Activated CD4-positive, alpha-beta memory T cell treated with anti-CD3 and anti-CD28 coated beads, Interleukin-2, amount 10 ng/mL, durations not matched to agents 7 days and 5 days (primary cell): Measurements from ENCODE around the gene ADCY5. TPM values are rescaled to one million over a fixed set of nuclear protein-coding genes. Genes with fewer than 3 reads are reported as not detected.

ENCODE experiments used
- CTCF ChIA-PET: fragments of 350-600 bp; sonication (Branson Sonifier 250); formaldehyde crosslinking; loops from one replicate; lab custom pipeline; 2021; ENCODE audit warnings: antibody characterized with exemption, inconsistent platforms; lab: Charles Lee
- POLR2A ChIA-PET: fragments of 350-600 bp; sonication (Branson Sonifier 250); formaldehyde crosslinking; loops from one replicate; lab custom pipeline; 2021; ENCODE audit warnings: antibody characterized with exemption; lab: Charles Lee
- DNase-seq: peaks from one replicate; pipeline ENCODE4 v3.0.0-alpha.2; 2020
- H3K27ac Mint-ChIP-seq: one replicate; pipeline ENCODE4 v1.8.0; 2021; ENCODE audit warnings: mild to moderate bottlenecking, mixed read lengths
- H3K27me3 Mint-ChIP-seq: one replicate; pipeline ENCODE4 v1.8.0; 2021; ENCODE audit warnings: mixed read lengths
- H3K36me3 Mint-ChIP-seq: one replicate; pipeline ENCODE4 v1.8.0; 2021; ENCODE audit warnings: low read depth, mixed read lengths
- H3K4me1 Mint-ChIP-seq: one replicate; pipeline ENCODE4 v1.8.0; 2021; ENCODE audit warnings: mixed read lengths
- H3K4me3 Mint-ChIP-seq: one replicate; pipeline ENCODE4 v1.8.0; 2021; ENCODE audit warnings: mild to moderate bottlenecking, mixed read lengths
- H3K9me3 Mint-ChIP-seq: one replicate; pipeline ENCODE4 v1.8.0; 2021; ENCODE audit warnings: mixed read lengths
- total RNA-seq, 2 experiments: library from RNA; stranded (reverse); gene quantifications; one replicate each; pipeline ENCODE4 v1.2.3, GENCODE V29; 2021

Gene ADCY5
- total RNA-seq, 2 experiments from 2014 or later: not detected

DNA sequence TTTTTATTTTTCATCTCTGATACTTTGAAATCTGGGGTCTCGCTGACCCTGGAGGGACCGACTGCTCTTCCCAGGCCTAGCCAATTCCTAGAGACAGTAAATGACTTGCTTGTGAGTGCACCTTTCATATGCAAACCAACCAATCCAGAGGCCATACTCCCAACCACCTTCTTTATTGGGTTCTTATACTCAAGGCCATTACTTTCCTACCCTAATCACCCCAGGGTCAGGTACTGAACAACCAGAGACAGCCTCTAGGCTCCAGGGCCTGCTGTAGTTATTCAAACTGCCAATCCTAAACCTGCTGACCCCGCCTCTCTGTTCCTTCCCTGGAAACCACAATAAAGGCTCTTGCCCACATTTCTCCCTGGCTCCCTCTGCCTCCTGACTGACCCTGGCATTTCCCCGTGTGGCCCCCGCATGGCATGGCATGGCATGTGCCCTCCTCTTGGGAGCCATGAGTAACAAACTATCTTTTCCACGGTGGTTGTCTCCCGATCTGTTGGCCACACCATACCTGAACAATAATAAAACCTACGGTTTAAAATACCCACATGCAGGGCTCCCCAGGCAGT lies 42.9 kb downstream of the ADCY5 start:
- Mint-ChIP-seq H3K27me3 (peaks cover 2% of the 10 kb centered on the region), H3K9me3 (no peaks in the 10 kb centered on the region), H3K36me3 (no peaks in the 10 kb centered on the region), H3K27ac (no peak overlapping the region), H3K4me1 (no peaks in the 10 kb centered on the region), H3K4me3 (no peak overlapping the region)
- CTCF ChIA-PET: no interaction called here
- POLR2A ChIA-PET: no interaction called here
- DNase-seq: no peak

DNA sequence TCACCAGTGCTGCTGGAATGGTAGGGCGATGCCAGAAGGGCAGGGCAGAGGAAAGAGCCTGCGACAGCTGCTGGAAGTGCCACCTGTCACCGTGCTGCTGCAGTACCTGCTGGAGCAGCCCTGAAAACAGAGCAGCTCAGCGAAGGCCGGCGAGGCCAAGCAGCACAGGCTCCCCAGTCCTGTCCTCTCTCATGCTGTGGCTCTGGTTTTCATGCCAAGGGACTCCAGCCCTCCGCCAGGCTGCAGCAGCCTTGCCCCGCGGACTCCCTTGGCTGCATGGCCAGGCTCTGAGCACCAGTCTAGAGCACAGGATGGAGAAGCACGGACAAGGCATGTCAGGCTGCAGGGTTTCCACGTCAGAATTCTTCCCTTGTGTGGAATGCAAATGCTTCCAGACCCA lies 43.9 kb downstream of the ADCY5 start:
- H3K4me3 Mint-ChIP-seq: no peak overlapping the region
- ChIA-PET CTCF (no interaction called here), POLR2A (no interaction called here)
- H3K9me3 Mint-ChIP-seq: no peaks in the 10 kb centered on the region
- no peaks in the 10 kb centered on the region for H3K36me3 Mint-ChIP-seq
- no peaks in the 10 kb centered on the region for H3K4me1 Mint-ChIP-seq
- no peak for DNase-seq
- peaks cover 3% of the 10 kb centered on the region for H3K27me3 Mint-ChIP-seq
- no peak overlapping the region for H3K27ac Mint-ChIP-seq

DNA sequence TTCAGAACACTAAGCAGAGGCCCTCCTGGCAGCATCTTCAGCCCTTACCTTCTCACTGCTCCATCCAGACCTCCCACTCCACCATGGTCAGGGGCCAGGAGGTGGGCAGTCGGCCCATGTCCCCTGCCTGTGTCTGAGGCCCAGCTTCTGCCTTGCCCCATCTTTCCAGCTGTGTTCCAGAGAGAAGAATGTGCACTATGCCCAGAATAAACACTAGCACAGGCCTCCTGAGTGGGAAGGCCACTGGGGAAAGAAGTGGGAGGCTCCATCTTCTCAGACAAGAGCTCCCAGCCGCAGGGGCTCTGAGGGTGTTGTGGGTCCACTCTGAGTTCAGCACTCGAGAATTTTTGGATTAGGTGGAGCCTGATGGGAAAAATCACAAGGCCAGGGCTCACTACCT lies 44.5 kb downstream of the ADCY5 start:
- Mint-ChIP-seq H3K4me3 (no peak overlapping the region), H3K36me3 (no peaks in the 10 kb centered on the region), H3K4me1 (no peaks in the 10 kb centered on the region), H3K9me3 (no peaks in the 10 kb centered on the region), H3K27ac (no peak overlapping the region), H3K27me3 (peaks cover 9% of the 10 kb centered on the region)
- POLR2A ChIA-PET: no interaction called here
- CTCF ChIA-PET: no interaction called here
- DNase-seq: no peak

DNA sequence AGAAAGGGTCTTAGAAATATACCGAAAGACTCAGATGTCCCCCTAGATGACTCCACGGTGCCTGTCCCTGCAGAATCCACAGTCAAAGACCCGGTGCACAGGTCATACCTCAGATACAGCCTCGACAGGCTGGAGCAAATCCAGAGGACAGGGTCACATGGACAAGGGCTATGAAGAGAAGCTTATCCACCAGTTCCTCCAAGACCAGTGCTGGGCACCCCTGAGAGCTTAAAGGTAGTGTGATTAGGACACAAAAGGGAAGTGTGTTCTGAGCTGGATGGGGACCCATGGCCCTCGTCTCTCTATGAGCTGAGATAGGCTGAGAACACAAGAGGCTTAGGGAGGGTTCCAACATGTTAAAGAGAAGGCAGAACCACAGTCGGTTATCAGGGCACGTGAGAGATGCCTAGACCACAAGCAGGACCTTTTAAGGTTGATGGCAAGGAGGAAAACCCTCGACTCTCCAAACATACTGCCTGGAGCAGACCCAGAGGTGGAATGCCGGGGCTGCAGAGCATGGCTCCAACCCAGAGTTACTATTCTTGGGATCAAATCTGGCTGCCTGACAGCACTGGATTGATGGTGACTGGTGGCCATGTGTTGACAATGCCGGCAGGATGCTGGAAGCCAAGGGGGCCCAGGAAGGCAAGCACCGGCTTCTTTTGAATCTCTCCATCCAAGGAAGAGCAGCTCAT lies 46.9 kb downstream of the ADCY5 start:
- H3K4me1 Mint-ChIP-seq: no peaks in the 10 kb centered on the region
- no peak overlapping the region for H3K4me3 Mint-ChIP-seq
- H3K36me3 Mint-ChIP-seq: no peaks in the 10 kb centered on the region
- H3K27ac Mint-ChIP-seq: no peak overlapping the region
- H3K27me3 Mint-ChIP-seq: peaks cover 15% of the 10 kb centered on the region
- no peaks in the 10 kb centered on the region for H3K9me3 Mint-ChIP-seq
- POLR2A ChIA-PET: no interaction called here
- no peak for DNase-seq
- CTCF ChIA-PET: no interaction called here

DNA sequence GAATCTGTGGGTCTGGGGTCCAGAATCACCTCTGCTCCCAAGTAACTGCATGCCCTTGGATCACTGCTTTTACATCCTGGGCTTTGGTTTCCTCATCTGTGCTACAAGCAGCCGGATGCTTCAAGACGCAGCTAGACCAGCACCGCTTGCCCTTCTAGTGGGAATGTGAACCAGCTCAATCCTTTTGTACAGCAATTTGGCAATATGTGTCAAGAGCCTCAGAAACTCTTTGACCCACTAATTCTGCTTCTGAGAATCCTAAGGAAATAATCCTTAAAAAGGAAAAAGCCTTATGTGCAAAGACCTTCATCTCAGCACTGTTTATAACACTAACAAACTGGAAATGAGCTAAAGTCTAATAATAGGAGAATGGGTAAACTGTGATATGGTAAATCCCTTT lies 48.7 kb downstream of the ADCY5 start:
- POLR2A ChIA-PET: interaction anchor here (1.4 kb wide), 1 partner anchor 11 kb away, joined by 4 read pairs; no protein-coding TSS in a partner anchor
- Mint-ChIP-seq H3K4me1 (no peaks in the 10 kb centered on the region), H3K27me3 (peaks cover 15% of the 10 kb centered on the region), H3K36me3 (no peaks in the 10 kb centered on the region), H3K9me3 (no peaks in the 10 kb centered on the region), H3K27ac (no peak overlapping the region), H3K4me3 (no peak overlapping the region)
- DNase-seq: no peak
- CTCF ChIA-PET: no interaction called here

DNA sequence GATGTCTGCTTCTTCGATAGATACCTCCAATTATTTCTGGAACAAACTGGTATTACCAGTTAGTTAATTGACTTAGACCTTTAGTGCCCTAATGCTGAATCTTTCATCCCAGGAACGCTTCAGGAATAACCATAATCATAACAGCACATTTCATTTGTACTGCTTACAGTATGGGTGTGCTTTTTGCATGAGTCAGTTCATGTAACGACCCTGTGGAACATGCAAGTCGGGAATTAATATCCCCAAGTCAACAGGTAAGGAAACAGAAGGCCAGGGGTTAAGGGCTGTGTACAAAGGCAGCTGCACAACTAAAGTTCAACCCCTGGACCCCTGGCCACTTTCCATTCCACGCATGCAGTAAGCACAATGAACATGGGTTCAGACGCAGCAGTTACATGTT lies 49.2 kb downstream of the ADCY5 start:
- H3K27ac Mint-ChIP-seq: no peak overlapping the region
- H3K9me3 Mint-ChIP-seq: no peaks in the 10 kb centered on the region
- no peak overlapping the region for H3K4me3 Mint-ChIP-seq
- POLR2A ChIA-PET: interaction anchor here (1.4 kb wide), 1 partner anchor 11 kb away, joined by 4 read pairs; no protein-coding TSS in a partner anchor
- CTCF ChIA-PET: interaction anchor here (0.6 kb wide), 1 partner anchor 39 kb away, joined by 3 read pairs; no protein-coding TSS in a partner anchor
- no peaks in the 10 kb centered on the region for H3K36me3 Mint-ChIP-seq
- DNase-seq: no peak
- H3K4me1 Mint-ChIP-seq: no peaks in the 10 kb centered on the region
- peaks cover 15% of the 10 kb centered on the region for H3K27me3 Mint-ChIP-seq

DNA sequence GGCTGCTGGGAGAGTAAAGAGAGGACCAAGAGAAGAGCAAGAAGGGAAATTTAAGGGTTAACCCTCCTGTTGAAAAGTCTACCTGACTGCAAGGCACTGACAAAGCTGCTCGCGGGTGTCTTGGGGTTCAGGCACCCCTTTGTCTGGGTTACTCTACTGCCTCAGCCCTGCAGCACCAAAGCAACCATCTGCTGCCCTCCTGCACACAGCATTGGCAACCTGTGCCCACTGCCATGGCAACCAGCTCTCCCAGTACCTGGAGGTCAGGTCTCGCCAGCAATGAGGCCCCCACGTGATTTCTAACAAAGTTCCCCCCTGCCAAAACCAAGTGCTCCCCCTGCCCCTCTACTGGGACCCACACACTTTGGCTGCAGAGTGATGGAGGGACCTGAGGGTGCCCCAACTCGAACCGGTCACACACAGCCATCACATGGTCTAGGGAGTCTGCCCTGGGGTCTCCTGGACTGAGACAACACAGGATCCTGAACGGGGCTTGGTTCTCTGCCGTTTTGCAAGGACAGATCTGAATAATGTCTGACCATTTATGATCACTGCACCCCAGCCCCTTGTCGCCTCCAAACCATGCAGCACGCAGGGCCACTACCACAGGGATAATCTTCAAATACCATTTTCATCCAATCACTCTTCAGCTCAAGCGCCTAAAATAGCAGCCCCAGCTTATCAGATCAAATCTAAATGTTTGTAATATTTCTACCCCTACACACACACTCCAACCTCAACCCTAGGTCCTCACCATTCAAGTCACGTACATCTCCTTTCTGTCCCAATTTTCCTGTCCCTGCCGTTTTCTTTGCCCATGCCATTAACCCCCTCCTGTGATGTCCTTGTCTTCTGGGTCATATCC lies 50.7 kb downstream of the ADCY5 start:
- peaks cover 18% of the 10 kb centered on the region for H3K27me3 Mint-ChIP-seq
- DNase-seq: no peak
- POLR2A ChIA-PET: no interaction called here
- H3K9me3 Mint-ChIP-seq: no peaks in the 10 kb centered on the region
- H3K27ac Mint-ChIP-seq: no peak overlapping the region
- no peaks in the 10 kb centered on the region for H3K4me1 Mint-ChIP-seq
- CTCF ChIA-PET: no interaction called here
- no peak overlapping the region for H3K4me3 Mint-ChIP-seq
- H3K36me3 Mint-ChIP-seq: no peaks in the 10 kb centered on the region

DNA sequence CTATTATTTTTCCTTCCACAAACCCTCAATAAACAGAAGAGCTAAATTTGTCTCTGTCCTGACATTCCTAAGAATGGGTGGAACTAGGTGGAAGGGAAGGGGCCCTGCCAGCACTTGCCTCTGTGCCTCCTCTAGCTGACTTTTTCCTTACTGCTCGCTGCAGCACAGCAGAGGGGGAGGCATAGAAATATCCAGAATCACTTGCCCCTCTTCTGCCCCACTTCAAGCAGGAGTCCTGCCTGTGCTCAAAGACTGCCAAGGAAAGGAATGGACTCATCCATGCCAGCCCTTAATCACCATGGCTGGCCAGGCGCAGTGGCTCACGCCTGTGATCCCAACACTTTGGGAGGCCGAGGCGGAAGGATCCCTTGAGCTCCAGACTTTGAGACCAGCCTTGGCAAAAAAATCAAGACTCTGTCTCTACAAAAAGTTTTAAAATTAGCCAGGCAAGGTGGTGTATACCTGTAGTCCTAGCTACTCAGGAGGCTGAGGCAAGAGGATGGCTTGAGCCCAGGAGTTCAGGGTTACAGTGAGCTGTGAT lies 51.8 kb downstream of the ADCY5 start:
- Mint-ChIP-seq H3K27ac (no peak overlapping the region), H3K9me3 (no peaks in the 10 kb centered on the region), H3K4me3 (no peak overlapping the region), H3K27me3 (peaks cover 18% of the 10 kb centered on the region), H3K36me3 (no peaks in the 10 kb centered on the region), H3K4me1 (no peaks in the 10 kb centered on the region)
- POLR2A ChIA-PET: no interaction called here
- DNase-seq: no peak
- CTCF ChIA-PET: no interaction called here

DNA sequence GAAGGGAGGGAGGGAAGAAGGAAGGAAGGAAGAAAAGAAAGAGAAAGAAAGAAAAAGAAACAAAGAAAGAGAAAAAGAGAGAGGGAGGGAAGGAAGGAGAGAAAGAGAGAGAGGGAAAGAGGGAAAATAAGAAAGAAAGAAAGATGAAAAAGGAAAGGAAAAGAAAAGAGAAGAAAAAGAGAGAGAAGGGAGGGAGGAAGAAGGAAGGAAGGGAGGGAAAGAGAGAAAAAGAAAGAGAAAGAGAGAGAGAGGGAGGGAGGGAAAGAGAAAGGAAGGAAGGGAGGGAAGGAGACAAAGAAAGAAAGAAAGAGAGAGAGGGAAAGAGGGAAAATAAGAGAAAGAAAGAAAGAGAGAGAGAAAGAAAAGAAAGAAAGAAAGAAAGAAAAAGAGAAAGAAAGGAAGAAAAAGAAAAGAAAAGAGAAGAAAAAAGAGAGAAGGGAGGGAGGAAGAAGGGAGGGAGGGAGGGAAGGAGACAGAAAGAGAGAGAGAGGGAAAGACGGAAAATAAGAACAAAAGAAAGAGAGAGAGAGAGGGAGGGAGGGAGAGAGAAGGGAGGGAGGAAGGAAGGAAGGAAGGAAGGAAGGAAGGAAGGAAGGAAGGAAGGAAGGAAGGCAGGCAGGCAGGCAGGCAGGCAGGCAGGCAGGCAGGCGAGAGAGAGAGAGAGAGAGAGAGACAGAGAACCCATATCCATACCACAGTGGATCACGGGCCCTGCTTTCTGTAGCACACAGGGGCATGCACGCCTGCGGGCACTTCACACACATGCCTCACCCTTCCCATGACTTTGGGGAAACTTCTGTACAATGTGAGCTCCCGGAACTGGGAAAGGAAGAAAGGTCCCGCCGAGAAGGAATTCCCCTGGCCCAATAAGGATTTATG lies 52.5 kb downstream of the ADCY5 start:
- DNase-seq: no peak
- ChIA-PET CTCF (no interaction called here), POLR2A (no interaction called here)
- no peaks in the 10 kb centered on the region for H3K4me1 Mint-ChIP-seq
- H3K27ac Mint-ChIP-seq: no peak overlapping the region
- H3K27me3 Mint-ChIP-seq: peaks cover 18% of the 10 kb centered on the region
- H3K4me3 Mint-ChIP-seq: no peak overlapping the region
- H3K9me3 Mint-ChIP-seq: no peaks in the 10 kb centered on the region
- no peaks in the 10 kb centered on the region for H3K36me3 Mint-ChIP-seq

DNA sequence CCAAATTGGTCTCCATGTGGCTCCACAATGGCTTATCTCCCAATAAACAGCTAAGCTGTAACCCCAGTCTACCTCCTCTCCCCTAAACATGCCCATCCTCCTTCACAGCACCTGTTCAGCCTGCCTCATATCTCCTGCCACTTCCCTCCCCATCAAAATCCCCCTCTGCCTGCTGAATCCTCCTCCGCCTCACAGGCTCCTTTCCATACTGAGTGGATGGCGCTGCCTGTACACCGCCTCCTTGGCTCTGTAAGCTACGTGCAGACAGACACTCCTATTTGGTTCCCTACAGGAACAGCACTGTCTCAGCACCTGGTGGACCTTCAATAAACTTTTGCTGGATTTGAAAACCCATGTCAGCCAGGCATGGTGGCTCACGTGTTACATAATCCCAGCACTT lies 53.7 kb downstream of the ADCY5 start:
- H3K4me1 Mint-ChIP-seq: no peaks in the 10 kb centered on the region
- H3K27me3 Mint-ChIP-seq: peaks cover 16% of the 10 kb centered on the region

DNA sequence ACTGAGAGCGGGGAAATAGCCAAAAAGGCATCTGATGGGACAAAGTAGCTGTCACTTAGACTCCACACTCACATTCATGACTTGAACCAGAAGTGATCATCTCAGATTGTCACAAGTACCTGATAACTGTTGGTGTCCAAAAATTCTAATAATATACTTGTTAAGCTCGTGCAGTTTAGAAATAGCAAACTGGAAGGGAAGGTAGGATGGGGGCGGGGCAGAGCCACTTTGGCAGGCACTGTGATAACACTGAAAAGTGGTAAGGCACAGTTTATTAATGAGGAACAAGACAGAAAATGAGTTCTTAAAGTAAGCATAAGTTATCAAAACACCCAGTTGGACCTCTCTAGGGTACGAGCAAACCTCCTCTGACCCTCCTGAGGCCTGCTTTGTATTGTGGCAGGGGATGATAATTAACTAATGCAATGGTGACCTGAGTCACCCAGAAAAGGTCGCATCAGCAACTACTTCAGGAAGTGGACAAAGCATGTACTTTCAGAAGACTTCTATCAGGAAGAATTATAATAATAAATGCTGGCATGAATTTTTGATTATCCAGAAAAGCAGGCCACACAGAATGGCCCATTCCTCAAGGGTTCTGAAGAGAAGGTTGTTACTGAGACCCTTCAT lies 54.4 kb downstream of the ADCY5 start:
- CTCF ChIA-PET: no interaction called here
- Mint-ChIP-seq H3K9me3 (no peaks in the 10 kb centered on the region), H3K27me3 (peaks cover 12% of the 10 kb centered on the region), H3K4me1 (no peaks in the 10 kb centered on the region), H3K4me3 (no peak overlapping the region), H3K36me3 (no peaks in the 10 kb centered on the region), H3K27ac (no peak overlapping the region)
- no peak for DNase-seq
- POLR2A ChIA-PET: no interaction called here

More for the DNA sequence above, 53.7 kb downstream of the ADCY5 start:
- Mint-ChIP-seq H3K9me3 (no peaks in the 10 kb centered on the region), H3K36me3 (no peaks in the 10 kb centered on the region), H3K27ac (no peak overlapping the region), H3K4me3 (no peak overlapping the region)
- no peak for DNase-seq
- CTCF ChIA-PET: no interaction called here
- POLR2A ChIA-PET: no interaction called here

DNA sequence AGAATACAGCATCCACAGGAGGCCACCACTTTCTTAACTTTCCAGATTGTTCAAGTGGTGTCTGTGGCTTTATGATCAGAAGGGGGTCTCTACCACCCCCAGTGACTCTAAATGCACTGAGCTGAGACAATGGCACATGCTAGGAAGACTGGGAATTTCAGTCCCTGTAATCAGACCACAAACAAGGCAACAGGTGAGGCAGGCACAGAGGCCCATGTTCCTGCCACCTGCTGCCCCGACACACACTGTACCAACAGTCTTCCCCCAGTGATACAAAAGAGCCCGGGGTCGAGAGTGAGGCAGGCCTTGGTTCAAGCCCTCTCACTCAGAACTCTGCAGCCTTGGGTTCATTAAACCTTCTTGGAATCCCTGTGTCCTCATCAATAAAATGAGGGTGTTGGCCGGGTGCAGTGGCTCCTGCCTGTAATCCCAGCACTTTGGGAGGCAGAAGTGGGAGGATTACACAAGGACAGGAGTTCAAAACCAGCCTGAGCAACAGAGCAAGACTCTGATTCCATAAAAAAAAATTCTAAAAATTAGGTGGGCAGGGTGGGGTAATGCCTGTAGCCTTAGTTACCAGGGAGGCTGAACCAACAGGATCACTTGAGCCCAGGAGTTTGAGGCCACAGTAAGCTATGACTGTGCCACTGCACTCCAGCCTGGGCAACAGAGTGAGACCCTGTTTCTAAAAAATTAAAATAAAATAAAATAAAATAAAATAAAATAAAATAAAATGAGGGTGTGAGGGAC lies 55.8 kb downstream of the ADCY5 start:
- CTCF ChIA-PET: no interaction called here
- no peak for DNase-seq
- POLR2A ChIA-PET: no interaction called here
- Mint-ChIP-seq H3K36me3 (no peaks in the 10 kb centered on the region), H3K4me1 (no peaks in the 10 kb centered on the region), H3K4me3 (no peak overlapping the region), H3K9me3 (no peaks in the 10 kb centered on the region), H3K27me3 (peaks cover 10% of the 10 kb centered on the region), H3K27ac (no peak overlapping the region)
